Activated naive CD4-positive, alpha-beta T cell treated with anti-CD3 and anti-CD28 coated beads for 36 hours (primary cell): ENCODE results near the gene TMED9. TPM values are rescaled to one million over a fixed set of nuclear protein-coding genes. Genes with fewer than 3 reads are reported as not detected.

ENCODE experiments used
- CTCF ChIA-PET: fragments of 350-600 bp; sonication (Branson Sonifier 250); formaldehyde crosslinking; loops from one replicate; lab custom pipeline; 2021; ENCODE audit warnings: antibody characterized with exemption; lab: Charles Lee
- DNase-seq: peaks from one replicate; pipeline ENCODE4 v3.0.0-alpha.2; 2020
- H3K27ac Mint-ChIP-seq: one replicate; pipeline ENCODE4 v1.8.0; 2021; ENCODE audit warnings: mild to moderate bottlenecking, mixed read lengths
- H3K27me3 Mint-ChIP-seq: one replicate; pipeline ENCODE4 v1.8.0; 2021; ENCODE audit warnings: low read depth, mixed read lengths
- H3K36me3 Mint-ChIP-seq: one replicate; pipeline ENCODE4 v1.8.0; 2021; ENCODE audit warnings: low read depth, mixed read lengths
- H3K4me1 Mint-ChIP-seq: one replicate; pipeline ENCODE4 v1.8.0; 2021; ENCODE audit warnings: low read depth, mixed read lengths
- H3K4me3 Mint-ChIP-seq: one replicate; pipeline ENCODE4 v1.8.0; 2021; ENCODE audit warnings: mild to moderate bottlenecking, moderate library complexity, mixed read lengths
- H3K9me3 Mint-ChIP-seq: one replicate; pipeline ENCODE4 v1.8.0; 2021; ENCODE audit warnings: mixed read lengths
- intact Hi-C: fragments of 100-400 bp; cut with micrococcal nuclease; formaldehyde crosslinking; loops from one replicate; pipeline ENCODE4 v1.15.1; 2023
- total RNA-seq, 2 experiments: library from RNA; stranded (reverse); gene quantifications; one replicate each; pipeline ENCODE4 v1.2.3, GENCODE V29; 2021

TMED9 gene
- 100 to 1,000 TPM; 110 TPM for total RNA-seq

GRCh38 chr5:177592010-177592834, at the start of gene TMED9:
Gene TMED9 (plus strand): TSS chr5:177592203. CDS start chr5:177592215, 12 bp downstream.
- Mint-ChIP-seq H3K4me3 (peak within 1 kb of the TSS; percentile 98), H3K36me3 (peaks cover 29% of the 10 kb centered on the region)
- intact Hi-C loops, result loop anchor here (1.0 to 10.0 kb wide), 4 partner anchors 8 to 1033 kb away; partner anchors contain the start of genes B4GALT7, CLK4, FAM193B and NHP2

GRCh38 chr5:177542816-177543465, 49.1 kb upstream of the TMED9 start:
- Mint-ChIP-seq H3K4me3 (no peak overlapping the region), H3K9me3 (no peaks in the 10 kb centered on the region), H3K27ac (no peak overlapping the region), H3K36me3 (peaks cover 7% of the 10 kb centered on the region), H3K27me3 (no peaks in the 10 kb centered on the region), H3K4me1 (peaks cover 21% of the 10 kb centered on the region)
- DNase-seq, result no peak
- intact Hi-C loops, result no loop called here
- CTCF ChIA-PET, result interaction anchor here (0.8 kb wide), 1 partner anchor 14 kb away, joined by 3 read pairs; no protein-coding TSS in a partner anchor

More at GRCh38 chr5:177592010-177592834, at the start of gene TMED9:
- CTCF ChIA-PET, result interaction anchor here (0.5 to 1.7 kb wide), 5 partner anchors 14 to 590 kb away, joined by 3 to 4 read pairs (median 4); no protein-coding TSS in a partner anchor
- Mint-ChIP-seq H3K9me3 (no peaks in the 10 kb centered on the region), H3K27ac (peak within 1 kb of the TSS; percentile 94), H3K4me1 (peaks cover 35% of the 10 kb centered on the region), H3K27me3 (peaks cover 9% of the 10 kb centered on the region)
- peak; percentile 88 for DNase-seq

- intact Hi-C loops, result no loop called here
- CTCF ChIA-PET, result interaction anchor here (0.6 to 1.9 kb wide), 3 partner anchors 33 to 50 kb away, joined by 3 to 5 read pairs (median 4); no protein-coding TSS in a partner anchor
- Mint-ChIP-seq H3K4me1 (peaks cover 24% of the 10 kb centered on the region), H3K9me3 (no peaks in the 10 kb centered on the region), H3K36me3 (peaks cover 6% of the 10 kb centered on the region), H3K27ac (peak overlapping the region; percentile 30), H3K4me3 (no peak overlapping the region), H3K27me3 (no peaks in the 10 kb centered on the region)
- no peak for DNase-seq
These were observed 46.3 kb upstream of the TMED9 start for GRCh38 chr5:177545487-177546257.

GRCh38 chr5:177546258-177546741, 45.7 kb upstream of the TMED9 start:
- peaks cover 22% of the 10 kb centered on the region for H3K4me1 Mint-ChIP-seq
- no peak overlapping the region for H3K27ac Mint-ChIP-seq
- CTCF ChIA-PET, result interaction anchor here (1.9 kb wide), 1 partner anchor 45 kb away, joined by 5 read pairs; no protein-coding TSS in a partner anchor
- H3K36me3 Mint-ChIP-seq, result peaks cover 7% of the 10 kb centered on the region
- H3K4me3 Mint-ChIP-seq, result no peak overlapping the region
- H3K27me3 Mint-ChIP-seq, result no peaks in the 10 kb centered on the region
- H3K9me3 Mint-ChIP-seq, result no peaks in the 10 kb centered on the region
- intact Hi-C loops, result no loop called here
- peak; percentile 8 for DNase-seq

- Mint-ChIP-seq H3K4me1 (peaks cover 28% of the 10 kb centered on the region), H3K4me3 (no peak overlapping the region), H3K36me3 (peaks cover 10% of the 10 kb centered on the region), H3K27ac (no peak overlapping the region), H3K9me3 (no peaks in the 10 kb centered on the region), H3K27me3 (no peaks in the 10 kb centered on the region)
- DNase-seq, result no peak
- intact Hi-C loops, result no loop called here
- CTCF ChIA-PET, result interaction anchor here (1.0 kb wide), 1 partner anchor 616 kb away, joined by 3 read pairs; no protein-coding TSS in a partner anchor
These were observed 44.3 kb upstream of the TMED9 start for GRCh38 chr5:177547736-177548135.

- H3K27ac Mint-ChIP-seq, result no peak overlapping the region
- H3K4me1 Mint-ChIP-seq, result peaks cover 35% of the 10 kb centered on the region
- intact Hi-C loops, result no loop called here
- CTCF ChIA-PET, result interaction anchor here (1.0 to 2.5 kb wide), 2 partner anchors 47 to 615 kb away, joined by 3 to 8 read pairs; no protein-coding TSS in a partner anchor
- H3K36me3 Mint-ChIP-seq, result peaks cover 12% of the 10 kb centered on the region
- H3K9me3 Mint-ChIP-seq, result no peaks in the 10 kb centered on the region
- H3K27me3 Mint-ChIP-seq, result no peaks in the 10 kb centered on the region
- DNase-seq, result no peak
- no peak overlapping the region for H3K4me3 Mint-ChIP-seq
These were observed 43.5 kb upstream of the TMED9 start for GRCh38 chr5:177548495-177548894.

GRCh38 chr5:177550122-177550521, 41.9 kb upstream of the TMED9 start:
- Mint-ChIP-seq H3K36me3 (peaks cover 12% of the 10 kb centered on the region), H3K27me3 (no peaks in the 10 kb centered on the region), H3K27ac (no peak overlapping the region), H3K4me1 (peaks cover 37% of the 10 kb centered on the region), H3K9me3 (no peaks in the 10 kb centered on the region), H3K4me3 (no peak overlapping the region)
- intact Hi-C loops, result no loop called here
- CTCF ChIA-PET, result interaction anchor here (2.5 kb wide), 1 partner anchor 49 kb away, joined by 8 read pairs; no protein-coding TSS in a partner anchor
- DNase-seq, result no peak

- peak overlapping the region; percentile 69 for H3K4me3 Mint-ChIP-seq
- no peaks in the 10 kb centered on the region for H3K9me3 Mint-ChIP-seq
- H3K27ac Mint-ChIP-seq, result no peak overlapping the region
- H3K27me3 Mint-ChIP-seq, result no peaks in the 10 kb centered on the region
- CTCF ChIA-PET, result no interaction called here
- peaks cover 26% of the 10 kb centered on the region for H3K4me1 Mint-ChIP-seq
- no peak for DNase-seq
- intact Hi-C loops, result no loop called here
- H3K36me3 Mint-ChIP-seq, result peaks cover 10% of the 10 kb centered on the region
These were observed 39.1 kb upstream of the TMED9 start for GRCh38 chr5:177552839-177553455.

- Mint-ChIP-seq H3K4me1 (peaks cover 24% of the 10 kb centered on the region), H3K27ac (no peak overlapping the region), H3K27me3 (no peaks in the 10 kb centered on the region), H3K9me3 (no peaks in the 10 kb centered on the region), H3K4me3 (peak overlapping the region; percentile 69), H3K36me3 (peaks cover 10% of the 10 kb centered on the region)
- CTCF ChIA-PET, result no interaction called here
- intact Hi-C loops, result loop anchor here (1.0 kb wide), 3 partner anchors 37 to 57 kb away; partner anchors contain the start of genes PDLIM7 and TMED9
- peak; percentile 63 for DNase-seq
These were observed 38.2 kb upstream of the TMED9 start for GRCh38 chr5:177553671-177554429.

GRCh38 chr5:177554474-177555111, 37.4 kb upstream of the TMED9 start, which contains the start of gene FAM193B:
Gene FAM193B (minus strand): TSS chr5:177554563. CDS start chr5:177554458, 105 bp downstream.
- intact Hi-C loops, result loop anchor here (1.0 kb wide), 3 partner anchors 37 to 57 kb away; partner anchors contain the start of genes PDLIM7 and TMED9
- peaks cover 10% of the 10 kb centered on the region for H3K36me3 Mint-ChIP-seq
- H3K9me3 Mint-ChIP-seq, result no peaks in the 10 kb centered on the region
- H3K4me1 Mint-ChIP-seq, result peaks cover 24% of the 10 kb centered on the region
- peak within 1 kb of the TSS; percentile 66 for H3K27ac Mint-ChIP-seq
- CTCF ChIA-PET, result no interaction called here
- H3K27me3 Mint-ChIP-seq, result no peaks in the 10 kb centered on the region
- DNase-seq, result peak; percentile 97
- peak within 1 kb of the TSS; percentile 80 for H3K4me3 Mint-ChIP-seq
